GM23338 (cell line): ENCODE measurements around the gene CNTNAP2.

Experiments
- CTCF ChIP-seq, 2 experiments: fragments of 200-600 bp in 1 of 2; sonication (generic) in 1 of 2; conservative IDR thresholded peaks; 2 replicates each; pipeline versions ENCODE4 v1.5.1 to v1.6.1; 2016 to 2017; ENCODE audit warnings: antibody characterized with exemption in 2 of 2, low read depth in 2 of 2, mild to moderate bottlenecking in 2 of 2, moderate library complexity in 1 of 2
- EZH2 ChIP-seq: fragments of 200-600 bp; sonication (generic); IDR thresholded peaks from one replicate; pipeline ENCODE4 v1.8.0; 2017; ENCODE audit warnings: antibody characterized with exemption, mild to moderate bottlenecking, low read depth; ENCODE audit not compliant: unreplicated experiment
- EZH2phosphoT487 ChIP-seq: fragments of 200-600 bp; sonication (generic); IDR thresholded peaks from one replicate; pipeline ENCODE4 v1.8.1; 2018; ENCODE audit warnings: antibody characterized with exemption; ENCODE audit not compliant: unreplicated experiment
- POLR2AphosphoS5 ChIP-seq: IDR thresholded peaks from 2 replicates; pipeline ENCODE4 v1.6.1; 2016; ENCODE audit warnings: antibody characterized with exemption, low read depth
- TF ChIP-seq, protein P1 (sequence below): IDR thresholded peaks from one replicate; pipeline ENCODE4 v1.6.1; 2018; ENCODE audit warnings: antibody characterized with exemption; ENCODE audit not compliant: unreplicated experiment

DNA sequence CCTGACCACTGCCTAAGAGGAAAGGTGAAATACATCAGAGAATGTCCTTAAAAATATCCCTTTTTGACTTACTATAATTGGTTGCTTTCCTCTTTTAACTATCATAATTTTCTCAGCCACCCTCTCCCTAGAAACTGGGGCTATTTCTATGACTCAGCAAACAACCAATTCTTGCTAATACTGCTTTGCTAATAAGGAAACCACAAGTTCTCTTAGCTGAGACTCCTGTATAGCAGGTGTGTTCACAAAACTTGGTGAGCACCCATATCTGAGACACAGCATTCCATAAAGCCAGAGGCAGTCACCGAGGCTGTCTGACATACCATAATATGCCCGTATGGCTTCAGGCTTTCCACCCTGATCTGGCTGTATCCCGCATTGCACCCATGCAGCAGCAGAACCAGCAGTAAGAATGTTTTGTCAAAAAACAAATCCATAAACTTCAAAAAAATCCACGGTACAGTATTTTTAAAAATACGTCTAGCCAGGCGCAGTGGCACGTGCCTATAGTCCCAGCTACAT is 2282.3 kb downstream of the CNTNAP2 start:
- TF ChIP-seq CTCF (conservative IDR thresholded peaks at IDR 0.05; ENCODE audit: low read depth in 2 of 2) (no peak), EZH2 (no peak), EZH2phosphoT487 (no peak), POLR2AphosphoS5 (no peak)
- TF ChIP-seq, protein P1, sequence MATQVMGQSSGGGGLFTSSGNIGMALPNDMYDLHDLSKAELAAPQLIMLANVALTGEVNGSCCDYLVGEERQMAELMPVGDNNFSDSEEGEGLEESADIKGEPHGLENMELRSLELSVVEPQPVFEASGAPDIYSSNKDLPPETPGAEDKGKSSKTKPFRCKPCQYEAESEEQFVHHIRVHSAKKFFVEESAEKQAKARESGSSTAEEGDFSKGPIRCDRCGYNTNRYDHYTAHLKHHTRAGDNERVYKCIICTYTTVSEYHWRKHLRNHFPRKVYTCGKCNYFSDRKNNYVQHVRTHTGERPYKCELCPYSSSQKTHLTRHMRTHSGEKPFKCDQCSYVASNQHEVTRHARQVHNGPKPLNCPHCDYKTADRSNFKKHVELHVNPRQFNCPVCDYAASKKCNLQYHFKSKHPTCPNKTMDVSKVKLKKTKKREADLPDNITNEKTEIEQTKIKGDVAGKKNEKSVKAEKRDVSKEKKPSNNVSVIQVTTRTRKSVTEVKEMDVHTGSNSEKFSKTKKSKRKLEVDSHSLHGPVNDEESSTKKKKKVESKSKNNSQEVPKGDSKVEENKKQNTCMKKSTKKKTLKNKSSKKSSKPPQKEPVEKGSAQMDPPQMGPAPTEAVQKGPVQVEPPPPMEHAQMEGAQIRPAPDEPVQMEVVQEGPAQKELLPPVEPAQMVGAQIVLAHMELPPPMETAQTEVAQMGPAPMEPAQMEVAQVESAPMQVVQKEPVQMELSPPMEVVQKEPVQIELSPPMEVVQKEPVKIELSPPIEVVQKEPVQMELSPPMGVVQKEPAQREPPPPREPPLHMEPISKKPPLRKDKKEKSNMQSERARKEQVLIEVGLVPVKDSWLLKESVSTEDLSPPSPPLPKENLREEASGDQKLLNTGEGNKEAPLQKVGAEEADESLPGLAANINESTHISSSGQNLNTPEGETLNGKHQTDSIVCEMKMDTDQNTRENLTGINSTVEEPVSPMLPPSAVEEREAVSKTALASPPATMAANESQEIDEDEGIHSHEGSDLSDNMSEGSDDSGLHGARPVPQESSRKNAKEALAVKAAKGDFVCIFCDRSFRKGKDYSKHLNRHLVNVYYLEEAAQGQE = no peak
